Endothelial cell of umbilical vein (primary cell): ENCODE data around the gene KCNK15. TPM values are rescaled to one million over a fixed set of nuclear protein-coding genes. Genes with fewer than 3 reads are reported as not detected.

Source experiments
- BruUV-seq: library from RNA; stranded (reverse); fragments of 400-500 nt; replicated peaks from 2 replicates; lab custom pipeline; 2021; lab: Mats Ljungman, UMichigan
- CTCF ChIA-PET: fragments of 300-600, 350-600 bp; sonication (Branson Sonifier 250); formaldehyde crosslinking; loops from one replicate; lab custom pipeline; 2021; ENCODE audit warnings: antibody characterized with exemption, inconsistent platforms; lab: Charles Lee
- POLR2A ChIA-PET: fragments of 300-600, 350-600 bp; sonication (Branson Sonifier 250); formaldehyde crosslinking; loops from one replicate; lab custom pipeline; 2021; ENCODE audit warnings: antibody characterized with exemption, inconsistent platforms; lab: Charles Lee
- DNase-seq: peaks from one replicate; pipeline ENCODE4 v3.0.0-alpha.2; 2011; ENCODE audit warnings: low read depth, low spot score
- FAIRE-seq: peaks from 2 replicates; lab custom pipeline; 2011; peaks lifted over from hg19 to GRCh38; lab: Jason Lieb, UNC
- H2AFZ ChIP-seq: 2 replicates; pipeline ENCODE4 v1.6.0; 2012; ENCODE audit warnings: low read depth, low read length, control low read depth, inconsistent platforms
- H3K27ac ChIP-seq: 2 replicates; pipeline ENCODE4 v1.5.1; 2011; ENCODE audit warnings: low read depth, mild to moderate bottlenecking, control low read depth, low read length, moderate library complexity; ENCODE audit not compliant: insufficient read depth
- H3K27me3 ChIP-seq, 2 experiments: 2 replicates each; pipeline versions ENCODE4 v1.6.0 to v1.6.1; 2011; ENCODE audit warnings: low read length in 2 of 2, mixed read lengths in 1 of 2; ENCODE audit not compliant: control insufficient read depth in 2 of 2, insufficient read depth in 2 of 2
- H3K36me3 ChIP-seq, 2 experiments: 2 replicates in 1 of 2; 3 replicates in 1 of 2; pipeline ENCODE4 v1.5.1; 2011; ENCODE audit warnings: low read length in 2 of 2, mild to moderate bottlenecking in 1 of 2, moderate library complexity in 1 of 2; ENCODE audit not compliant: control insufficient read depth in 2 of 2, insufficient read depth in 2 of 2; ENCODE audit errors: extremely low read depth in 1 of 2
- H3K4me1 ChIP-seq: 3 replicates; pipeline ENCODE4 v1.5.1; 2011; ENCODE audit warnings: mild to moderate bottlenecking, low read length; ENCODE audit not compliant: control insufficient read depth, insufficient read depth; ENCODE audit errors: extremely low read depth
- H3K4me2 ChIP-seq: 2 replicates; pipeline ENCODE4 v1.6.1; 2011; ENCODE audit warnings: low read length, control low read depth, mixed read lengths; ENCODE audit not compliant: insufficient read depth
- H3K4me3 ChIP-seq, 3 experiments: fragments of 200-600 bp in 1 of 3; sonication (generic), shearing (Covaris generic) in 1 of 3; replicated peaks in 1 of 3; 2 replicates each; pipeline ENCODE4 v1.5.1; 2011 to 2016; ENCODE audit warnings: control low read depth in 3 of 3, low read length in 3 of 3, mild to moderate bottlenecking in 2 of 3, inconsistent platforms in 1 of 3, low read depth in 1 of 3, moderate library complexity in 1 of 3; ENCODE audit not compliant: insufficient read depth in 1 of 3
- H3K79me2 ChIP-seq: 2 replicates; pipeline ENCODE4 v1.6.0; 2012; ENCODE audit warnings: low read length, inconsistent platforms; ENCODE audit not compliant: control insufficient read depth, insufficient read depth
- H3K9ac ChIP-seq: replicated peaks from 2 replicates; pipeline ENCODE3; 2011; ENCODE audit warnings: low read length, control low read depth; ENCODE audit not compliant: insufficient read depth; ENCODE audit errors: extremely low read depth
- H3K9me1 ChIP-seq: replicated peaks from 3 replicates; pipeline ENCODE4 v1.6.0; 2011; ENCODE audit warnings: mild to moderate bottlenecking, low read length; ENCODE audit not compliant: control insufficient read depth, insufficient read depth; ENCODE audit errors: extremely low read depth
- H3K9me3 ChIP-seq: replicated peaks from 2 replicates; pipeline ENCODE4 v1.5.1; 2012; ENCODE audit warnings: low read length, inconsistent platforms; ENCODE audit not compliant: control insufficient read depth, insufficient read depth
- H4K20me1 ChIP-seq: replicated peaks from 2 replicates; pipeline ENCODE3; 2011; ENCODE audit warnings: mild to moderate bottlenecking, low read length; ENCODE audit not compliant: control insufficient read depth, insufficient read depth; ENCODE audit errors: extremely low read depth
- EZH2 ChIP-seq: IDR thresholded peaks from 2 replicates; pipeline ENCODE4 v1.6.1; 2012; ENCODE audit warnings: borderline replicate concordance, low read depth, mild to moderate bottlenecking, moderate library complexity, low read length, inconsistent platforms; ENCODE audit not compliant: severe bottlenecking
- FOS ChIP-seq: IDR thresholded peaks from 2 replicates; pipeline ENCODE4 v1.6.1; 2011; ENCODE audit warnings: mild to moderate bottlenecking, low read length, moderate library complexity, borderline replicate concordance; ENCODE audit not compliant: insufficient read depth
- GATA2 ChIP-seq: IDR thresholded peaks from 2 replicates; pipeline ENCODE4 v1.7.0; 2011; ENCODE audit warnings: low read depth, mild to moderate bottlenecking, moderate library complexity, mixed read lengths, low read length; ENCODE audit not compliant: insufficient read length, insufficient read depth
- JUN ChIP-seq: IDR thresholded peaks from 2 replicates; pipeline ENCODE4 v1.6.1; 2011; ENCODE audit warnings: borderline replicate concordance, low read depth; ENCODE audit not compliant: insufficient read length, insufficient read depth
- MYC ChIP-seq: IDR thresholded peaks from one replicate; pipeline ENCODE4 v1.6.1; 2011; ENCODE audit warnings: mild to moderate bottlenecking, low read depth, low read length
- POLR2A ChIP-seq: IDR thresholded peaks from 2 replicates; pipeline ENCODE4 v1.6.1; 2012; ENCODE audit warnings: low read depth, mild to moderate bottlenecking, control low read depth, low read length
- POLR2AphosphoS5 ChIP-seq: IDR thresholded peaks from 2 replicates; pipeline ENCODE4 v1.6.1; 2012; ENCODE audit warnings: low read depth, mild to moderate bottlenecking, control low read depth, low read length, moderate library complexity; ENCODE audit not compliant: insufficient read depth
- dilution Hi-C: fragments of 300-500 bp; cut with MboI; formaldehyde crosslinking; loops from one replicate; pipeline ENCODE4 v1.15.0; 2019; ENCODE audit warnings: low sequenced_read_pairs; ENCODE audit not compliant: extremely low pct_ligation_motif_present
- intact Hi-C: fragments of 100-400 bp; cut with micrococcal nuclease; formaldehyde crosslinking; loops from one replicate; pipeline ENCODE4 v1.10.0; 2022
- polyA plus RNA-seq, 4 experiments: library from polyadenylated mRNA; depleted of rRNA in 3 of 4; stranded (reverse) in 3 of 4; unstranded in 1 of 4; fragments of >200 nt; gene quantifications; 2 replicates each; pipeline versions ENCODE4 v1.2.1 to v1.2.3, GENCODE V29; 2011 to 2012; ENCODE audit warnings: missing spikeins in 1 of 4
- total RNA-seq: library from RNA; stranded (reverse); gene quantifications from 2 replicates; pipeline ENCODE4 v1.2.3, GENCODE V29; 2021
- TF ChIP-seq, protein P1 (sequence below): IDR thresholded peaks from 2 replicates; pipeline ENCODE4 v1.6.1; 2011; ENCODE audit not compliant: insufficient read depth, insufficient read length
- TF ChIP-seq, protein P2 (sequence below), 2 donors: IDR thresholded peaks; 1 replicate in 1 of 2; 2 replicates in 1 of 2; pipeline ENCODE4 v1.5.1; 2011; ENCODE audit warnings: low read length in 2 of 2, mild to moderate bottlenecking in 2 of 2, moderate library complexity in 2 of 2, control low read depth in 1 of 2, inconsistent platforms in 1 of 2, low read depth in 1 of 2; ENCODE audit not compliant: insufficient read depth in 1 of 2; ENCODE audit errors: extremely low read depth in 1 of 2

The KCNK15 gene
- total and polyA plus RNA-seq, 2 donors (not counting 3 experiments of a cell fraction or from before 2014, with no cell fraction given): 0.06 TPM; not detected in 1

DNA sequence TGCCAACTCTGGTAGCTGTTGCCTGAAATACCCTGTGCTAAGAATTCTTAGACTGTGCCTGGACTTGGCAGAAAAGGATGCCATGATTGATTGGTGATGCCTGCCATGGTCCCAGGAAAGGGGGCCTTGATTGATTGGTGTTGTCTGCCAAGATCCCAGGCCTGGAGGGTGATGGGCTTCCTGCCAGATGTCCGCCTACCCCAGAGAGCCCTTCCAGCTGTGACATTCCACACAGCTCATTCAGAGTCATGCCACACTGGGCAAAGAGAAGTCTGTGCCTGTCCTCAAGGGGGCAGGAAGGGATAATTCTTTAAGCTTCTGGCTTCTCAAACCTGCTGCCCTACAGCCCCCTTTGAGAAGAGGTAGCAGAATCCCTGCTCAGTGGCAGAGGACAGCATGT is 40.1 kb downstream of the KCNK15 start:
- BruUV-seq: no TSS peak
- Histone ChIP-seq H3K79me2 (no peaks in the 10 kb centered on the region), H3K27ac (no peak overlapping the region), H2AFZ (no peak overlapping the region), H3K36me3 (no peaks in the 10 kb centered on the region), H3K9me1 (no peaks in the 10 kb centered on the region), H3K9ac (no peak overlapping the region), H3K4me3 (no peak overlapping the region), H3K9me3 (no peaks in the 10 kb centered on the region), H3K27me3 (peaks cover 0 to 2% of the 10 kb centered on the region in 2 experiments), H4K20me1 (no peaks in the 10 kb centered on the region), H3K4me2 (no peak overlapping the region), H3K4me1 (no peaks in the 10 kb centered on the region)
- CTCF ChIA-PET: interaction anchor here (0.6 to 1.1 kb wide), 2 partner anchors 38 to 336 kb away, joined by 3 read pairs; no protein-coding TSS in a partner anchor
- no peak for TF ChIP-seq JUN
- TF ChIP-seq POLR2A: no peak
- TF ChIP-seq, protein P1, sequence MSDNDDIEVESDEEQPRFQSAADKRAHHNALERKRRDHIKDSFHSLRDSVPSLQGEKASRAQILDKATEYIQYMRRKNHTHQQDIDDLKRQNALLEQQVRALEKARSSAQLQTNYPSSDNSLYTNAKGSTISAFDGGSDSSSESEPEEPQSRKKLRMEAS: no peak
- no peak for TF ChIP-seq EZH2
- TF ChIP-seq MYC: no peak
- TF ChIP-seq FOS: no peak
- TF ChIP-seq POLR2AphosphoS5: no peak
- TF ChIP-seq, protein P2, sequence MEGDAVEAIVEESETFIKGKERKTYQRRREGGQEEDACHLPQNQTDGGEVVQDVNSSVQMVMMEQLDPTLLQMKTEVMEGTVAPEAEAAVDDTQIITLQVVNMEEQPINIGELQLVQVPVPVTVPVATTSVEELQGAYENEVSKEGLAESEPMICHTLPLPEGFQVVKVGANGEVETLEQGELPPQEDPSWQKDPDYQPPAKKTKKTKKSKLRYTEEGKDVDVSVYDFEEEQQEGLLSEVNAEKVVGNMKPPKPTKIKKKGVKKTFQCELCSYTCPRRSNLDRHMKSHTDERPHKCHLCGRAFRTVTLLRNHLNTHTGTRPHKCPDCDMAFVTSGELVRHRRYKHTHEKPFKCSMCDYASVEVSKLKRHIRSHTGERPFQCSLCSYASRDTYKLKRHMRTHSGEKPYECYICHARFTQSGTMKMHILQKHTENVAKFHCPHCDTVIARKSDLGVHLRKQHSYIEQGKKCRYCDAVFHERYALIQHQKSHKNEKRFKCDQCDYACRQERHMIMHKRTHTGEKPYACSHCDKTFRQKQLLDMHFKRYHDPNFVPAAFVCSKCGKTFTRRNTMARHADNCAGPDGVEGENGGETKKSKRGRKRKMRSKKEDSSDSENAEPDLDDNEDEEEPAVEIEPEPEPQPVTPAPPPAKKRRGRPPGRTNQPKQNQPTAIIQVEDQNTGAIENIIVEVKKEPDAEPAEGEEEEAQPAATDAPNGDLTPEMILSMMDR (IDR thresholded peaks at IDR 0.05; ENCODE audit: extremely low read depth in 1 of 2, insufficient read depth in 1 of 2, low read depth in 1 of 2, low read length in 2 of 2): no peak
- no peak for TF ChIP-seq GATA2
- dilution Hi-C loops: no loop called here
- DNase-seq: no peak
- no peak for FAIRE-seq
- intact Hi-C loops: no loop called here
- POLR2A ChIA-PET: no interaction called here
